GM12873 (cell line): ENCODE measurements around the gene AIFM3.

Experiments used
- TF ChIP-seq, protein P1 (sequence below): IDR thresholded peaks from 2 replicates; pipeline ENCODE4 v1.5.1; 2012; ENCODE audit warnings: low read depth, mild to moderate bottlenecking, moderate library complexity, low read length, control low read depth; ENCODE audit not compliant: insufficient read depth; ENCODE audit errors: missing control alignments

The AIFM3 gene

GRCh38 chr22:20994902-20995241 is 27.8 kb downstream of the AIFM3 start:
- TF ChIP-seq, protein P1, sequence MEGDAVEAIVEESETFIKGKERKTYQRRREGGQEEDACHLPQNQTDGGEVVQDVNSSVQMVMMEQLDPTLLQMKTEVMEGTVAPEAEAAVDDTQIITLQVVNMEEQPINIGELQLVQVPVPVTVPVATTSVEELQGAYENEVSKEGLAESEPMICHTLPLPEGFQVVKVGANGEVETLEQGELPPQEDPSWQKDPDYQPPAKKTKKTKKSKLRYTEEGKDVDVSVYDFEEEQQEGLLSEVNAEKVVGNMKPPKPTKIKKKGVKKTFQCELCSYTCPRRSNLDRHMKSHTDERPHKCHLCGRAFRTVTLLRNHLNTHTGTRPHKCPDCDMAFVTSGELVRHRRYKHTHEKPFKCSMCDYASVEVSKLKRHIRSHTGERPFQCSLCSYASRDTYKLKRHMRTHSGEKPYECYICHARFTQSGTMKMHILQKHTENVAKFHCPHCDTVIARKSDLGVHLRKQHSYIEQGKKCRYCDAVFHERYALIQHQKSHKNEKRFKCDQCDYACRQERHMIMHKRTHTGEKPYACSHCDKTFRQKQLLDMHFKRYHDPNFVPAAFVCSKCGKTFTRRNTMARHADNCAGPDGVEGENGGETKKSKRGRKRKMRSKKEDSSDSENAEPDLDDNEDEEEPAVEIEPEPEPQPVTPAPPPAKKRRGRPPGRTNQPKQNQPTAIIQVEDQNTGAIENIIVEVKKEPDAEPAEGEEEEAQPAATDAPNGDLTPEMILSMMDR: no peak

- TF ChIP-seq, protein P1: no peak
Measured at GRCh38 chr22:20995329-20996030, 28.4 kb downstream of the AIFM3 start.

- TF ChIP-seq, protein P1: no peak
Measured at GRCh38 chr22:20996031-20996410, 29.0 kb downstream of the AIFM3 start.

GRCh38 chr22:20996598-20997535 is 29.8 kb downstream of the AIFM3 start:
- TF ChIP-seq, protein P1: no peak

GRCh38 chr22:20997536-20998257 is 30.6 kb downstream of the AIFM3 start:
- TF ChIP-seq, protein P1: no peak

GRCh38 chr22:20998411-20999336 is 31.6 kb downstream of the AIFM3 start:
- TF ChIP-seq, protein P1: no peak
